SW 1271 (cell line): ENCODE data around the gene UBE3A.
"Not testable (repeated sequence)": the region's sequence is repeated elsewhere in the genome, so short reads cannot be mapped to it uniquely, and the experiment has no call there.

ENCODE experiments used
- DNase-seq, 2 experiments: peaks; one replicate each; lab custom pipeline; 2025; lab: John Stamatoyannopoulos, UW

UBE3A gene

DNA sequence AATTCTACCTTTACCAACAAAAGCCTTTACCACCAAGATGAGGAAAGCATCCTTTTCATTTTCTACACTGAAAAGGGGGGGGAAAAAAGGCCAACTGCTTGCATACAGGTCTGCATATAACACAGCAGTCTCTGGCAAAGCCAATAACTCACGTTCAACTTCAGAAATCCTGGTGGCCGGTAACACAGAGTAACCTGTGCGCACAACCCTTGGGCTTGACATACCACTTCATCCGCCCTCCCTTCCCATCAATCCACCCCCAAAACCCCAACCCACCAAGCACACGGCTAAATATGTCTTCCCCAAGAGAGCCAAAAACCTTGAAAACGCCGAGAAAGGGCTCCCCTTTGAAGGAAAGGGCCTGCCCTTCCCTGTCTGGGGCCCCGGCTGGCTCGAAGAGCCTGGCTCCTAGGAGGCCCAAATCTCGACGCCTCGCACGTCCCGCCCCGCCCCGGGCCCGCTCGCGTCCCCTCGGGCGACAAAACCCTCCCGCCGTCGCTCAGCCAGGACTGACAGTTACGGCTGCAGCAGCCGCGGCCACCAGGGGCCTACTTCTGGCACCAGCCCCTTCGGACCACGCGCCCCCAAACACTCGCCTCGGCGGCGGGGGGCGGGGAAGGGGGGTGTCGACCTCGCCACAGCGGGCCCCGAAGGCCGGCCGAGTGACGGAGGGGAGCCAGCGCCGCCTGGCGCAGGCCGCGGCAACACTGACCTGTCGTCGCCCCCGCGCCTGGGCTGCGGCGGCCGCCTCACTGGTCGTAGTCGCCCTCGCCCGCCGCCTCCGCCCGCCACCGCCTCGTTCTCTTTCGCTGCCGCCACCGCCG lies 835 bp downstream of the UBE3A start:
- peak; percentile 1 to 30 for DNase-seq

DNA sequence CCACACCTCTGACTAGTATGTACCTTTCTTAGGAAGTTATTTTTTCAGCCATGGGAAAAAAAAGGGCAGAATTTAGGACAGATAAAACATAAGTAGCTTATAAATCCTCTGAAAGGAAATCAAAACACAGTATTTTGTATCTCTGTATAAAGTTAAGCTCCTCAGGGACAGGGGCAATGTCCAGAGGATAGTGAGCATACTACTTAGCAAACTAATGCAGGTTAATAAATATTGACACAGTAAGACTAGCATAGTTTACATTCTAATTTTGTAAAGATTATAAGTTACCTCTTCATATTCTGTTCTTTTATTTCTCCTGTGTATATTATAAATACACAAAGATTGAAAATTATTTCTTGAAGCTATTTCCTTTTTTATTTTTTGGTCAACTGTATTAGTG lies 2.1 kb downstream of the UBE3A start:
- no peak for DNase-seq

DNA sequence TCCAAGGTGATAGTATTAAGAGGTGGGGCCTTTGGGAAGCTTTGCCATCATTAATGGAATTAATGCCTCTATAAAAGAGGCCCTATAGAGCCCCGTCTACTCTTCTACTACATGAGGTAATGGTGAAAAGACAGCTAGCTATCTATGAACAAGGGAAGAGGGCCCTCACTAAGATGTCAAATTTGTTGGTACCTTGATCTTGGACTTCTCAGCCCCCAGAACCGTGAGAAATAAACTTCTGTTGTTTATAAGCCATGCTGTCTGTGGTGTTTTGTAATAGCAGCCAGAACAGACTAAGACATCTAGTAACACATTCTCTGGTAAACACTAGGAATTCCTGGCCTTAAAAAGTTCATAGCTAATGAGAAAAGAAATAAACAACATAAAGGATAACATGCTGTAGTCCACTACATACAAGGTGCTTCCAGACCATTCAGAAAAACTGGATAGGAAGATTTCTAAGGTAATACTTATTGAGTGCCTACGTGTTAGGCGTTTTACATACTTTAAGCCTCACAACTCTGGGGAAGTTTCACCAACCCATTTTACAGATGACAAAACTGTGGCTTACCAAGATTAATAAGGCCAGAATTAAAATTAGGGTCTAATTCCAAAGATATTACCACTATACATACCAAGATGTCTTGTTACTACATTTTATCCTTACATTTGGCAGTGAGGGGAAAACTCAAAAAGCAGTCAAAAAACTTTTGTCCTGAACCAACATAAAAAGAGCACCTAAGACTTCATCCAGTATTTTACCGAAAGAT lies 3.2 kb downstream of the UBE3A start:
- no peak for DNase-seq

DNA sequence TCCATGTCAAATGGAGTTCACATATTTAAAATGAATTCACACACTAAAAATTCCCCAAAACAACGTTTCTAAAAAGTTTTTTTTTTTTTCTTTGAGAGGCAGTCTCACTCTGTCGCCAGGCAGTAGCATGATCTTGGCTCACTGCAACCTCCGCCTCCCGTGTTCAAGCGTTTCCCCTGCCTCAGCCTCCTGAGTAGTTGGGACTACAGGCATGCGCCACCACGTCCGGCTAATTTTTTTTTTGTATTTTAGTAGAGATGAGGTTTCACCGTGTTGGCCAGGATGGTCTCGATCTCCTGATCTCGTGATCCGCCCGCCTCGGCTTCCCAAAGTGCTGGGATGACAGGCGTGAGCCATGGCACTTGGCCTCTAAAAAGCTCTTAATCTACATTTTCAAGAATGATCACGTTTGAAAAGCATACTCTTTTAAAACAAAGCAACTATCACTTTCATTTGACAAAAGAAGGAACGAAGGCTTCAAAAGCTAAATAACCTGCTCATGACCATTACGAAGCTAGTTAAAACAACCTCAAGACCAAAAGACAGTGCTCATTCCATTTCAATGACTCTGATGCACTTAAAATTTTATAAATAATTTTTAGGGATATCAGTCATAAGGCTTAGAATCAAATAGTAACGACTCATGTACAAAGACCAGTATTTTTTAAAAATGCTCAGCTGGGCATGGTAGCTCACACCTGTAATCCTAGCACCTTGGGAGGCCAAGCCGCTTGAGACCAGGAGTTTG lies 5.5 kb downstream of the UBE3A start:
- no peak for DNase-seq

DNA sequence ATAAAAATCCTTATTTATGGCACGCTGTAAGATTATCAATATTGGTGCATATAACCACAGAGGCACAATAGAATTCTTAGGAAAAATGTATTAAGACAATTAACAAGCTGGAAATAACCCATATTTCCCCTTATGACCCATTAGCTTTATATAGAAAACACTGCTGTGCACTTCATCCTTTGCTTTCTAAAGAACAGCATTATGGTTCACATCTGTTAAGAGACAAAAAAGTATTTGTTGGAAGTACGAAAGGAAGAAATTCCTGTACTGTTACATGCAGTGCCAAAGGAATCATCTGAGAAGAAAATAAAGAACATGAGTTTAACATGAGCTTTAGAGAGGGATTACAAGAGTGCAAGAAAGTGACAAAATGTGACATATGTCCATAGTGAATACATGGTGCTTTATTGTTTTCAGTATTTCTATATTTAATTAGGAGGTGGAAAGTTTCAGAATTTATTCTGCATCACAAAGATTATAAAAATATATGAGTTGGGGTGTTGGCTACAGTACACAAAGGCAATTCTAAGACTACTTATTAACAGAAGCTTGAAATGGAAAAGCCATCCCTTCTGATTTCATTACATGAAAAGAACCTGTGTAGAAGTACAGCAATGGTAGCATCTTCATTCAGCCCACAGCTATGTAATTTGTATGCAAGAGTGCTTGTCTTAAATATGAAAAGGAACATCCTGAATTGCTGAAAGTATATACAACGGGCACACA lies 6.8 kb downstream of the UBE3A start:
- no peak for DNase-seq

DNA sequence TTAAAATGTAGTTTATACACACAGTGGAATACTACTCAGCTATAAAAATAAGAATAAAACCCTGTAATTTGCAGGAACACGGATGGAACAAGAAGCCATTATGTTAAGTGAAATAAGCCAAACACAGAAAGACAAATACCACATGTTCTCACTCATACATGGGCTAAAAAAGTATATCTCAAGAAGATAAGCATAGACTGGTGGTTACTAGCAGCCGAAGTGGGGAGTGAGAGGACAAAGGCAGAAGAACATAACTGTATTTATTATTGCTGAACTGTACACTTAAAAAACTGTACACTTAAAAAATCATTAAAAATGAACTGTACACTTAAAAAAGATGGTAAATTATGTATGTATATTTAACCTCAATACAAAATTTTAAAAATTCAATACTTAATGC lies 11.0 kb downstream of the UBE3A start:
- DNase-seq = no peak

DNA sequence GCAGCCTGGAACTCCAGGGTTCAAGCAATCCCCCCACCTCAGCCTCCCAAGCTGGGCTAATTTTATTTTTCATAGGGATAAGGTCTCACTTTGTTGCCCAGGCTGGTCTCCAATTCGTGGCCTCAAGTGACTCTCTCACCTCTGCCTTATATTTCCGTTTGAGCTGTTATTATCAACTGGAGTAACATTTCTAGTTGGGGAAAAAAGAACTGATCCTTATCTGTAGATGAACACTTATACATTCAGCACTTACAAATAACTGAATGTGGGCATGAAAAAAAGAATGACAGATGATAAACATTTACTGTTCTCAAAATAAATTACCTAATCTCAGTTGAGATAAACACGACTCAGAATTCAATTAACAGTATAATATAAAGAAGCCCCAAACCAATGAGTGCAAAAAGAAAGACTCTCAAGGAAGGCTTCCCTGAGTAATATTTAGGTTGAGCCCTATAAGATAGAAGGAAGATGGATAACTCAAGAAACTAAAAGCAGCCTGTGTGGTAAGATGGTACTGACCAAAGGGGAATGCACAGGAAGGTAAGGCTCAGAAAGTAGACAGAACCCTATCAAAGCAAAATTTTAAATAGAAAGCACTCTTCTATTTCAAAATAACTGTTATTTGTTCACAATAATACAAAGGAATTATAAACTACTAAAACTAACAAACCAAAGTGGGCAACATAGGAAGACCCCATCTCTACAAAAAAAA lies 11.8 kb downstream of the UBE3A start:
- no peak for DNase-seq

DNA sequence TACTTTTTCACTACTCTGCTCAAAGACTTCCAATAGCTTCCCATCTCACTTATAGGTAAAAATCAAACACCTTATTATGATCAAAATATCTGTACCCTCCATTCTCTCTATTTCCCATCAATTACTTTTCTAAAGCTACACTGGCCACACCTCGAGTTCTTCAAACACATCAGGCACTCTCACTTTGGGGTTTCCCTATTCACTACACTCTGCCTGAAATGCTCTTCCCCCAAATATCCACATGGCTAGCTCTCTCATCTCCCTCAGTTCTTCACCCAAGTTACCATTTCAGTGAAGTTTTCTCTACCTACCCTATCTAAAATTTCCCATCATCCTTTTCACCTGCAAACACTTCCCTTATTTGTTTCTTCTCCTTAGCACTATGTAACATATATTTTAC lies 14.8 kb downstream of the UBE3A start:
- no peak for DNase-seq

DNA sequence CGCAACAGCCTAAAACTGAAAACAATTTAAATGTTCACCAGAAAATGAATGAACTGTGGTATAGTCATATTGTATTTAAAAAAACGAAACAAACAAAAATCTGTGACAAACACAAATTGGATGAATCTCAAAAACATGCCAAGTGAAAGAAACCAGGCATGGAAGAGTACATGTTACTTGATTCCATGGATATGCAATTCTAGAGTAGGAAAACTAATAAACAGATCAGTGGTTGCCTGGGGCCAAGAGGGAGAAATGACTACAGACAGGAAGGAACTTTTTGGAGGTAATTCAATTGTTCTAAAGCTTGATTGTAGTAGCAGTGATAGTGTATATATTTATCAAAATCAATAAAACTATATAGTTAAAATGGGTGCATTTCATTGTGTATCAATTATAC lies 16.8 kb downstream of the UBE3A start:
- no peak for DNase-seq

DNA sequence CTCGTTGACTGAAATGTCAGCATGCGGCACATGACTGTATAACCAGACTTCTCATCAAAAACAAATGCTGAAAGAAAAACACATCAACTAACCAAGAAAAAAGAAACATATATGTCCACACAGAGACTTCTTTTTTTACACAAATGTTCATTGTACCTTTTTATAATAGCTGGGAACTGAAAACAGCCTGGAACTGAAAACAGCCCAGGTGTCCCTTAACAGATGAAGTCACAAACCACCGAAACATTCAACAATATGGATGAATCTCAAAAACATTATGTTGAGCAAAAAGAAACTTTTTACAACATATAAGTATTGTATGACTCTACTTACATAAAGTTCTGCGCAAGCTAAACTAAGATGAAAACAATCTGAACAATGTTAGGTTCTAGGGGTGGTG lies 20.6 kb downstream of the UBE3A start:
- no peak for DNase-seq

DNA sequence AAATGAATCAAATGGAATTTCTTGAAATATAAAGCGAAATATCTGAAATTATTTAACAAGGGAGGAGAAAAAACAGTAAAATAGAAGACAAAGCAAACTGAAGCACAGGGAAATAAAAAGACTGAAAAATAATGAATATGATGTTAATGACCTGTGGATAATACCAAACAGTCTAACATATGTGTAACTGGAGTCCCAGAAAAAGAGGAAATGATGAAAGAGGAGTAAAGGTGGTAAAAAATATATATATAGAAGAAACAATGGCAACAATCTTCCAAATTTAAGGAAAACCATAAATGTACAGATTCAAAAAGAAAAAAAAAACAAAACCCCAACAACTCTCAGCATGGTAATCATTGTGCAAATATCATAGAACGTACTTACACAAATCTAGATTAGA lies 21.2 kb downstream of the UBE3A start:
- DNase-seq = no peak

DNA sequence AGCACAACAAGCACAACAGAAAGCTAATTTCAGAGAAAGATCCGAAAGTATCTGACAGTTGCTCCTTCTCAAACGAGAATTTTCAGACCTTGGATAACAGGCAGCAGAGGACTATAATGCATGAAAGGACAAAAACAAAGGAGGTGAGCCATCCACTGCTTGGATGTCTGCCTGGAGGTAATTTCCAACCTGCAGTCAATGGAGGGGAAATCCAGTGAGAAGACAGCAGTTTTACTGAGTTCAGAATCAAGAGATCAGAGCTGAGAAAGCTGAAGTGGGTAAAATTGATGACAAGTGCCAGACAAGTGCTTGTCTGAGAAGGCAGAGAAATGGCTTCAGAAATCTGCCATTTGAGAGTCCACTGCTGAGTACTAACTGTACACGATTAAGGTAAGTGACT lies 22.1 kb downstream of the UBE3A start:
- DNase-seq = no peak

DNA sequence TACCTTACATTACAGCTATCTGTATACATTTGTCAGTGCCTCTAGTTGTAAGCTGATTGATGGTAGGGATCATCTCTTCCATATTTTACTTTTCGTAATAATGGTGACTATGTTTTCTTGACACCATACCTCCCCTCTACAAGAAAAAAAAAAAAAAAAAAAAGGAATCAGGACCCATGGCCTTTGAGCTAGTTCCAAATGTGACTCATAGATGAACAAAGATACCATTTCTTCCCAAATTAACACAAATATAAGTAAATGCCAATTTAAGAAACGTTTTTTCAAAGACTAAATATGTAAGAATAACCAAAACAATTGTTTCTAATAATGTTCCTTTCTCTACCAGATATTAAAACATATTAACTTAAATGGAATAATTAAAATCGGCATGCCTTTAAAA lies 23.1 kb downstream of the UBE3A start:
- DNase-seq = no peak

DNA sequence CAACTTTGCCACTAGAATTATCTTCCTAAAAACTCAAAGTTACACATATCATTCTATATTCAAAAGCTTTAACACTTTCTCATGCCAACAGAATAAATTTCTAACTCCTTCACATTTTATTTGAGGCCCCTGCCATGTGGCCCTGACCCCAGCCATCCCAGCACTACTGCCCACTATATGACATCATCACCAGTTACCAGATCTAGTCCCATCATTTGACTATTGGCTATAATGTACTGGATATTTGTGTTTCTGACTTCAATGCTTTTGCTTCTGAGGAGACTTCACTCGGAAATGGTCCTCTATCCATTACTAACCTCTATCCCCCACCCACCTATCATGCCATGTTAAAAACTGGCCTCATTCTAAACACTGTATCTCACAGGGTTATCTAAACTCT lies 23.6 kb downstream of the UBE3A start:
- DNase-seq = no peak

DNA sequence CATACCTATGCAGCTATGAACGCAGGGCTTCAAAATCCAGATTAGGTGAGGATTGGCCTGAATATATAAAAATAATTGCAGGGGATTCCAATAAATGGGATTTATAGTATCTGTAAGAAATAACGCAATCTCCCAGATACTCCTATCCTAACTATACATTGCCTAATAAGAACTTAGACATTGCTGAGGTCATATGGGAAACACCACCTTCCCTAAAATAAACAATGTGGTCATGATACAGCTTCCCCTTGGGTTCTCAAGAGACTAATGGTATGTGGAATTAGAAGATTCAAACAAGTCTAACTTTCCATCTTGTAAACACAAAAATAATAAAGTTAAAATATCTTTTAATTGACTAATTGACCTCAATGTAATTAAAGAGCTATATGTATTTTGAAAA lies 28.2 kb downstream of the UBE3A start:
- no peak for DNase-seq

DNA sequence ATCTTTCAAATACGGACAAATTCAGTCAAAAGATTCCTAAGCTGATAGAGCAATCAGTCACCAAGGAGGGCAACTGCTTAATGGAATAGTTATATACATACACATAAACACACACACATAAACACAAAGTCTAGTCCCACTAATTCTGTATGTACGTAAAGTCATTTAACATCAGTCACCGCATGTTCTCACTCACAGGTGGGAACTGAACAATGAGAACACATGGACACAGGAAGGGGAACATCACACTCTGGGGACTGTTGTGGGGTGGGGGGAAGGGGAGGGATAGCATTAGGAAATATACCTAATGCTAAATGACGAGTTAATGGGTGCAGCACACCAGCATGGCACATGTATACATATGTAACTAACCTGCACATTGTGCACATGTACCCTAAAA lies 29.1 kb downstream of the UBE3A start:
- DNase-seq = not testable (repeated sequence)

DNA sequence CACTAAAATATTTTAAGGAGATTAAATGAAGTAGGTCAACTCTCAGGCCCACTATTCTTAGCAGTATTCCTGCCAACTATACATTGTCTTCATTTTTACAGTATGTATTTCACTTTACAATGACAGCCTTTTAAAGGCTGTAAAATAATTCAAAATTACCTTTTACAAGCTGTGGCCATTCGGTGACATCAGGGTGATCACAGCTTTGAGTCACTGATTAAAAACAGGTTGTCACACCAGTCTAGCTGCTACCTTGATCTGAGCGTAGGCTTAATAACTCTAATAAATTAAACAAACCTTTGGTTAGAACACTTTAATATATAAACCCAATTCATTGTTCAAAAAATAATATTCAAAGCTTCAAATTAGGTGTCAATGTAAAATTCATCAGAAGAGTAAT lies 29.9 kb downstream of the UBE3A start:
- DNase-seq = no peak

DNA sequence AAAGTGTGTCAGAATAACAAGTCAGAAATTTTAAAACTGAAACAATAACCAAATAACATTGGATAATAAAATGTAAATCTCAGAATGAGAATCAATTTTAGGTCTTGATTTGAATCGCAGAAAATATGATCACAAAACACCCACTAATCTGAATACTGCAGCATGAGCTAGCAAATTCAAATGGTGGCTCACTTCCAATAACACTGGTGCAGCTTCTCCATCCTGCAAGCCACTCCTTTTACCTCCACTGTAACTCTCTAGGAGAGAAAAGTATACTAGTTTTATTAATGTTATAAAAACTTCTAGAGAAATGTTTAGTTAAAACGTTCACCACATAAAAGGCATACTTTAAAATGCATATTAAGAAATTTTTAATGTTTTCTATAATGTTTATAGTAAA lies 30.4 kb downstream of the UBE3A start:
- DNase-seq = no peak

DNA sequence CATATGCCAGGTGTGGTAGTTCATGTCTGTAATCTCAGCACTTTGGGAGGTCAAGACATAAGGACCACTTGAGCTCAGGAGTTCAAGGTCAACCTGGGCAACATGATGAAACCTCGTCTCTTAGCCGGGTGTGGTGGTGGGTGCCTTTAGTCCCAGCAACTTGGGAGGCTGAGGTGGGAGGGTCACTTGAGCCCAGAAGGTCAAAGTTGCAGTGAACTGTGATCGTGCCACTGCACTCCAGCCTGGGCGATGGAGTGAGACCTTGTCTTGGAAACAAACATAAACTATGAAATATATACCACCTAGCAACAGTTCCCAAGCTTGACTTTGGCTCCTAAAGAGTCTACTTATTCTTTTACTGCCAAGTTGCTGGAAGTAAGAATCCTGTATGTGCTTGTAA lies 30.9 kb downstream of the UBE3A start:
- DNase-seq = no peak

DNA sequence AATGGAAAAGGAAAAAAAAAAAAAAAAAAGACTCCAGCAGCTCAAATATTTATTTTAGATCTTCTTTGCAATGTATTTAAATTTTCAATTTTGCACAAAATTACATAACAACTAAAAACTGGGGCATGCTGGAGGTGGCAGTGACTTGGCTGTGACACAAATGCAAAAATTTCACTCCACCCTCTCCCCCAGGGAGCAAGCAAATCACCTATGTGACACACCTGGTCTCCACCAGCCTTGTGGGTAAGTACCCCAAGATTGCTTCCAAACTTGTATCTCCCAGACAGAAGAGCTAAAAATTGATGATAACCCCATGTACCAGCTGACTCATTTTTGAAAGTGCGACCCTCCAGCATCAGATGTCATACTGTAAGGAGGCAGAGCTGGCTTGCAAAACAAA lies 32.0 kb downstream of the UBE3A start:
- DNase-seq = no peak

DNA sequence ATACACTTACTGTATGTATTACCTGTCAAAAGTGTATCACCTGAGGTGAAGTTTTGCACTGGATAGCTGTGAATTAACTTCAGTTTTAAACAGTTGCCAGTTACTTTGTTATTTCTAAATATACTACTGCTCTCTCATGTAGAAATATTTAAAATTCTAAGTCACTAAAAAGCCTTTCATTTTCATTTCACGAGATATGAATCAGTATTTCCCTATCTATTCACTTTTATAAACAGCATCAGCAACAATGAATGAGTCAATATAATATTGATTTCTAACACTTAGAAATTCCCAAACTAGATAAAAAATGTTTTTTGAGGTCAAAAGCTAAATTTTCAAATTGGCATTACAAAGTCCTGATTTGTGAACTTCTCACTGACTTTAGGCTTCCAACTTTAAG lies 32.6 kb downstream of the UBE3A start:
- DNase-seq = no peak

DNA sequence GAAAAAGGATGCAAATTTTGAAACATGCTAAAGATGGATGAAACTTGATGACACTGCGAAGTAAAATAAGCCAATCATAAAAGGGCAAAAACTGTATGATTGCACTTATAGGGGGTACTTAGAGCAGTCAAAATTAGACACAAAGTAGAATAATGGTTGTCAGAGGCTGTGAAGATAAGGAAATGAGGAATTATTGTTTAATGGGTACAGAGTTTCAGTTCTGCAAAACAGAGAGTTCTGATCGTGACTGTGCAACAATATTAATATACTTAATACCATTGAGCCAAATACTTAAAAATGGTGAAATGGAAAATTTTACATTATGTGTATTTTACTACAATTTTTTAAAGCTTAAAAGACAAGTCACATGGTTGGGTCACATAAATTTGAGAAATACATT lies 35.1 kb downstream of the UBE3A start:
- no peak for DNase-seq
